ENCODE data around the gene PGA3.

DNA sequence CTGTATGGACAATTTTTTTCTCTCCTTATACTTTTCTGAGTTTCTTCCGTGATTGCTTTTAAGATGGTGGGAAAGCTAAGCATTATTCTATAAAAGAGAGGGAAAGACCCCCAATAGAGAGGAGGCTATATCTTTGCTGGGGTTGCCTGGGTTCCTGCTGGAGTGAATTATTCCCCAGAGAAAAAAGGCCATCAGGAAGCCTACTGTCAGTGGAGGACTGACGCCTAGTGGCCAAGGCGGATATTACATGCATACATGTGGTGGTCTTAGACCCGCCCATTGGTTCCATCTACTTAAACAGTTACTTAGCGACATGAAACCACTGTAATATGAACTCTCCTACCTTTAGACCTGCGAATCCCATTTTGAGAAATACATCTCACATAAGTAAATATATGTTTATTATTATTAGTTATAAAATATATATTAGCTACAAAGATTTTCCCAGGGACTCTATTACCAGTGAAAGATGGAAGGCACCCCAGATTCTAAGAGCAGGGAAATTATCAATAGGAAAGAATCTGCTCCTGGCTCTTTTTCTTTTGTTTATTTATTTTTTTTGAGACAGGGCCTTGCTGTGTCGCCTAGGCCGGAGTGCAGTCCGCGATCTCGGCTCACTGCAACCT, 15.7 kb upstream of the PGA3 start:
- peak; percentile 94 for TF ChIP-seq CTCF (IDR thresholded peaks at IDR 0.05)
- TF ChIP-seq ZFX (IDR thresholded peaks at IDR 0.05; ENCODE audit: borderline replicate concordance): no peak
